SU-DHL-6 (cell line): Measurements from ENCODE around the gene ACER3.

Experiments used
- EZH2phosphoT487 ChIP-seq: fragments of 200-600 bp; sonication (generic), shearing (Covaris generic); conservative IDR thresholded peaks from 2 replicates; pipeline ENCODE4 v1.6.1; 2018; ENCODE audit warnings: mild to moderate bottlenecking, antibody characterized with exemption, low read length, moderate library complexity, mixed read lengths
- TF ChIP-seq, protein P1 (sequence below): fragments of 200-600 bp; sonication (generic); IDR thresholded peaks from one replicate; pipeline ENCODE4 v1.5.1; 2017; ENCODE audit warnings: antibody characterized with exemption, mild to moderate bottlenecking, low read length, moderate library complexity; ENCODE audit not compliant: insufficient read depth, poor library complexity, severe bottlenecking

DNA sequence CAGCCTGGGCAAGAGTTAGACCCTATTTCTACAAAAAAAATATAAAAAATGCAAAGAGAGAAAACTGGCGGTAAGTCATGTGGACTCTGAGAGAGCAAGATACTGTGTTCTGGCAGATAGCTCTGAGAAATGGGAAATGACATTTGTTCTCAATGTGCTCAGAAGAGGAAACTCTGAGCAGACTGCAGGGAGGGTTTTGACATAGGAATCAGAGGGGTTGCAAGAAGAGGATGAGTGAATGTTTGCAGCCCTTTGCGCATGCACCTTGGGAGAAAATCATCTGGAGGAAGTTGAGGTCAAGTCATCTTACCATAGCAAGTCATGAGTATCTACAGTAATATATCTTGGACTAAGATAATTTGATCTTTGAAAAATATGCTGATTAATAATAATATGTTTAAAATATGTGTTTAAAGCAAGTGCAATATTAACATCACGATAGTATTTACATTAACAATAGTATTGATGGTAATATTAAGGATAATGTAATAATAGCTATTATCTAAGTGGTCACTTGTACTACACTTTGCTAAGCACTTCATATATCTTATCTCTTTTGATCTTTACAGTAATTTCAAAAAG is 2.6 kb downstream of the ACER3 start:
- TF ChIP-seq, protein P1, sequence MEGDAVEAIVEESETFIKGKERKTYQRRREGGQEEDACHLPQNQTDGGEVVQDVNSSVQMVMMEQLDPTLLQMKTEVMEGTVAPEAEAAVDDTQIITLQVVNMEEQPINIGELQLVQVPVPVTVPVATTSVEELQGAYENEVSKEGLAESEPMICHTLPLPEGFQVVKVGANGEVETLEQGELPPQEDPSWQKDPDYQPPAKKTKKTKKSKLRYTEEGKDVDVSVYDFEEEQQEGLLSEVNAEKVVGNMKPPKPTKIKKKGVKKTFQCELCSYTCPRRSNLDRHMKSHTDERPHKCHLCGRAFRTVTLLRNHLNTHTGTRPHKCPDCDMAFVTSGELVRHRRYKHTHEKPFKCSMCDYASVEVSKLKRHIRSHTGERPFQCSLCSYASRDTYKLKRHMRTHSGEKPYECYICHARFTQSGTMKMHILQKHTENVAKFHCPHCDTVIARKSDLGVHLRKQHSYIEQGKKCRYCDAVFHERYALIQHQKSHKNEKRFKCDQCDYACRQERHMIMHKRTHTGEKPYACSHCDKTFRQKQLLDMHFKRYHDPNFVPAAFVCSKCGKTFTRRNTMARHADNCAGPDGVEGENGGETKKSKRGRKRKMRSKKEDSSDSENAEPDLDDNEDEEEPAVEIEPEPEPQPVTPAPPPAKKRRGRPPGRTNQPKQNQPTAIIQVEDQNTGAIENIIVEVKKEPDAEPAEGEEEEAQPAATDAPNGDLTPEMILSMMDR: no peak
- TF ChIP-seq EZH2phosphoT487: no peak
